NCI-H2107 (cell line): ENCODE data around the gene FARS2.

Source experiments
- DNase-seq: peaks from one replicate; lab custom pipeline; 2025; lab: John Stamatoyannopoulos, UW

Gene FARS2

DNA sequence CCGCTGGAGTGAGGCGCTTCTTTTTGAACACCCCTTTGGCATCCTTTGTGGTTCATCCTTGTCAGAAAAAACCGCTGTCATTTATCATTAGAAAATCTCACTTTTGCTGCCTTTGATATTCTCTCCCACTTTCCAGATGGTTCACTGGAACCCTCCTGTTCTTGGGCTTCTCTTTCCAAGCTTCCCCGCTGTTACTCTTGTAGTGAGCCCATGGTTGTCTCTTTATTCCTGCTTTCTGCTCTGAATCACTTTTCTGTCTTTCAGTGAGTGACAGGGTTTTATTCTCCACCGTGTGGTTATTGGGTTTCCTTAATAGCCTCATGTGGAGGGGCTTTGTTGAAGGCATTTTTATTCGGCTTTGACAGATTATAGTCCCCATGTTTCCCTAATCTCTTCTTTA, 117.0 kb downstream of the FARS2 start:
- DNase-seq = no peak

DNA sequence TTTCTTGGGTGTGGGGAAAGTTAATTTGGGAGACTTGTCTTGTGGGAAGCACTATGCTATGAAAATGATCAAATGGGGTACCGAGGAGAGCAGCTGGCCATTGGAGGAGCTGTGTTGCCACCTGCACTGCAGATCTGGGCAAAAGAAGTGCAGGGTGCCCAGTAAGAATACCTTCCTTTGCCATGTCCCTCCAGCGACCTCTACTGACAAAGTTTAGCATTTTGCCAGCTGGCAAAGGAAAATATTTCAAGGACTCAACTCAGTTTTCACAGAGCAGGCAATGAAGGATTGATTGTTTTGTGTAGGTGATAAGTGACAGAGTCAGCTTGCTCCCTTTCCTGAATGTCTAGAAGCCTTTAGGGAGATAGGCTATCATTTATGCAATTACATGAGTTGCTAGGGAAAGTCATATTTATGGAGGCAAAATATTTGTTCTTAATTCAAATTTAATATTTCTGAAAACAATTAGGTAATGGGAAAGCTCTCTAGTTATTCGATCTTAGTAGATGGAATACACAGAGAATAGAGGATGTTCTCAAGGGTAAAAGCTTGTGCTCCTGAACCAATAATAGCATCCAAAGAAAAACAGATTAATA, 118.4 kb downstream of the FARS2 start:
- DNase-seq = no peak

DNA sequence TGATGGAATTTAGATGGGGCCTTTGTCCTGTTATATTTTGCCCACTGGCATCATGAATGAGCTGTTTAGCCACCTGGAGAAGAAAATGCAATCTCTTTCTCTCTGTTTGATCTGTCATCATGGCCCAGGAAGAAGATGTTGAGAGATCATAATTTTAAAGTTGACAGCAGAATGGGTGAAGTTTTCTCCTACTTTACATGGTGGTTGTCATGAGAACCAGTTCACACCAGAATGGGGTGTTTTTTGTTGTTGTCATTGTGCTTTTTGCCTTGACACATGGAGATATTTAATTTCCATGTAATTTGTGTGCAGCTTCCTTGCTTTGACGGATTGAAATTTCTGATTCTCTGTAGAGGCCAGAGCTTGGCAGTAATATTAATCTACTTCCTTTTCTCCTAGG, 122.5 kb downstream of the FARS2 start:
- DNase-seq = no peak

DNA sequence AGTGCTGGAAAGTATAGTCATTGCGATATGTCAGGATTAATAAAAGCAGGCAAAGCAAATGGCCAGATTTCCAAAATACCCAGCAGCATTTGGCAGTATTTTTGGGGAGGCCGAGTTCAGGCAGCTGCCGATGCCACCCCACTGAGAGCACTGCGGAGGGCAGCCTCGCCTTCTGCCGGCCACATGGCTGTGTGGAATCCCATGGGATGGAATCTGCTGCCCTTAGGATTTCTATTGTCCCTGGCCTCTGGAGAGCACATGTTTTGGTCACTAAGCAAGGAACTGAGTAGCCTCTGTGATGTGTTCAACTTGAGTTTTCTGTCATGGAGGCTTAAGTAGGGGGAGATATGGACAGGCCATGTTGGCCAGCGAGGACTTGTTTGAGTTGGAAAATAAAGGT, 123.0 kb downstream of the FARS2 start:
- DNase-seq = no peak

DNA sequence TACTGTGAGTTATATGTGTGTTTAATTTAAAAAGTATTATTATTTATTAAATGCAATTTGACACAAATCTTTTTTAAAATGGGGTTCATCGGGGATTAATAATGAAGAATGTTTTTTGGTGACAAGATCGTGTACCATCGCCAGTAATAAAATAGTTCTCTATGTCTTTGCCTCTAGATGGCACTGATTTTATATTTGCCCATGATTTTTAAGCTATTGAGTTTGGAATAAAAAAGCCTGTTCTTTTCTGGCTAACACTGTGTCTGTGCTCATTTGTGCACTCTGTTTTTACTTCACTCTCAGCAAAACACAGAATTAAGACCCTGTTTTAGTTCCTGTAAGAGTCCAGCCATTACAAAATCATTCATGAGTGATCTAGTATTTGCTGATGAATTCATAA, 127.0 kb downstream of the FARS2 start:
- no peak for DNase-seq

DNA sequence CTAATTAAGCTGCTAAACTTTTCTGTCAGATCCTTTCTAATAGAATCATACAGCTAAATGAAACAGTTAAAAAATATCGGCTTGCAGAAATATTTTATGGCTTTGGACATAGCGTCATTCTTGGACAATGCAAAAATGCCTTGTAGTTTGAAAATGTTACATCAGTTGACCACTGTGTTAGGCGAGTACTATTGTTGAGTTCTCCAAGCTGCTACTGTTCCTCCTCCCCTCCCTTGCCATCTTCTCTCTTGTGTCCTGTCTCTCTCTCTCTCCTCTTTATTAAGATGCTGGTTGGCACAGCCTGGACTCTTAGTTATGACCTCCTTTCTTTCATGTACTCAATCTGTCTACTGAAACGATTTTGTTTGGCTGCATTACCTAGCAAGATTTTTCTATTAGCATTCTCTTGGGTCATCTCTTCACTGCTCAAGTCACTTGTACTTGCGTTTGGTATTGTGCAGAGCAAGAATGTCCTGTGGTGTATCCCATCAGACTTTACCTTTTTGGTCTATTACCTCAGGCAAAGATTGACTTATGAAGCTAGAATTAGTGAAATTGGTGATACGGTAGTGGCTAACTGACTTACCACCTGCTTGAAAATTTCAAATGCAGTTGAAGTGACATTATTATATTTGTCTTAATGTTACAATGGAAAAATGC, 127.9 kb downstream of the FARS2 start:
- DNase-seq = no peak

DNA sequence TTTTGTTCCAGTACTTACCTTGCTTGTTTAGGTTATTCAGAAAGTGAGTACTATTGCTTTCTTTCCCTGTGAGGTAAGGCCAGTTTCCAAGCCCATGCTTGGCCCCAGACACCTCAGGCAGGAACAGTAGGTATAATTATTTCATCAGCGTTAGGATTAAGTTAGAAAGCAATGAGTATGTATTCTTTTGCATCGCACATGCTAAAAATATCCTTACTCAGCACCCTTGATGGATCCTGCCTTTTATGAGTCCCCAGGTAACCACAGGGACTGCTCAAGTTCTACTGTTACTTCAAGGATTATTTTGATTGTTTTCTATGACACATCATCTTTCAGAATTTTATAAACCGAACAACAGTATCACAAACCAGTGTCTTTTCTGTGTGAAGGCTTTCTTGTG, 128.9 kb downstream of the FARS2 start:
- DNase-seq = no peak

DNA sequence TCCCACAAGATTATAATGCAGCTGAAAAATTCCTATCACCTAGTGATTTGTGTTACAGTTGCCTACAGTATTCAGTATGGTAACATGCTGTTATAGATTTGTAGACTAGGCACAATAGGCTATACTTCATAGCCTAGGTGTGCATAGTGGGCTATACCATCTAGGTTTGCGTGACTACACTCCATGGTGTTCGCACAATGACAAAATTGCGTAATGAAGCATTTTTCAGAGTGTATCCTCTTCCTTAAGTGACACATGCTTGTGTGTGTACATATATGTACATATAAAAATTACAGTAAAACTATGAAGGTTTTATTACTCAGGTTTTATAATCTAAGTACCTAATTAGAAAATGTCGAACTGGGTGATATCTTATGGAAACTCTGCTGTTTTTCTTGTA, 133.0 kb downstream of the FARS2 start:
- DNase-seq = no peak

DNA sequence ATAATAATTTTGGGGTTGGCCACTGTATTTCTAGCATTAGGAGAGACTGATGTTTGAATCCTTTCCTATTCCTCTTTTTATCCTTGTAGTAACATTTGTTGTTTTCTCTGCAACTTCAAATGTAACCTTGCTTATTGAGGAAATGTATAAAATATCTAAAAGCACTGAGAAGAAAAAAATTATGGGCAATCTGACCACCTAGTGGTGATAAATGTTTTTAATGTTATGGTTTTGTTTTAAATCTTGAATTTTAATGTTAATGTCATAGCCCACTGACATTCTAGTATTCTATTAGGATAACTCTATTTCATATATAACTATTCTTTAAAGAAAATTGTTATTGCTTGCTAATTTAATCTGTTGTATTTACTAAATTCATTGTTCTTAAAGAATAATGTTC, 134.4 kb downstream of the FARS2 start:
- no peak for DNase-seq

DNA sequence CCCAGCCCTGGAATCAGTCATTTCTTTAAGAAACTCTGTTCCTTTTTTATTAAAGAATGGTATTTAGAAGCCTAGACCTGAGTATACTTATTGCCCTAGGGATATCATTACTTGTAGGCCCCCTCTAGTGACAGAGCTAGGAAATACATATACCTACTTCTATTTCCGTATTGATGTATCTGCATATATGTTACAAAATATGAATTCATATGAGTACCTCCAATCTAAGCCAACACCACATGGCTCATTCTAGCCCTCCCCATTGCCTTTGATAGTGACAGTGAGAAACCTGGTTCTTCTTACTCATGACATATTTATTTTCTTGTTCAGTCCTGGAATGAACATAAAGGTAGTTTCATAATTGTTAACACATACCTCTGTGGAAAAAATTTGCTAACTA, 137.2 kb downstream of the FARS2 start:
- no peak for DNase-seq

DNA sequence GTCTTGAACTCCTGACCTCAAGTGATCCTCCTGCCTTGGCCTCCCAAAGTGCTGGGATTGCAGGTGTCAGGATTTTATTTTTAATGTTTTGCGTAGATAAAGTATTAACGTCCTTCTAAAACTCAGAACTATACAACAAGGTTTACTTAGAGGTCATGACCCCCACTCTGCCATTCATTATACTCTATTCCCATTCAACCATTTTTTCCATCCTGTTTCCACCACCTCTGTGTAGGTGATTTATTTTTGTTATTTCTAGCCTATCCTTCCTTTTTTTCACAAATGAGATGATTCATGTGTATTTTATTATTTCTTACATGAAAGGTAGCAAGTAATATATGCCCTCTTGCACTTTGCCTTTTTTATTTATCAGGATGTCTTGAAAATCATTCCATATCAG, 138.1 kb downstream of the FARS2 start:
- DNase-seq = no peak

DNA sequence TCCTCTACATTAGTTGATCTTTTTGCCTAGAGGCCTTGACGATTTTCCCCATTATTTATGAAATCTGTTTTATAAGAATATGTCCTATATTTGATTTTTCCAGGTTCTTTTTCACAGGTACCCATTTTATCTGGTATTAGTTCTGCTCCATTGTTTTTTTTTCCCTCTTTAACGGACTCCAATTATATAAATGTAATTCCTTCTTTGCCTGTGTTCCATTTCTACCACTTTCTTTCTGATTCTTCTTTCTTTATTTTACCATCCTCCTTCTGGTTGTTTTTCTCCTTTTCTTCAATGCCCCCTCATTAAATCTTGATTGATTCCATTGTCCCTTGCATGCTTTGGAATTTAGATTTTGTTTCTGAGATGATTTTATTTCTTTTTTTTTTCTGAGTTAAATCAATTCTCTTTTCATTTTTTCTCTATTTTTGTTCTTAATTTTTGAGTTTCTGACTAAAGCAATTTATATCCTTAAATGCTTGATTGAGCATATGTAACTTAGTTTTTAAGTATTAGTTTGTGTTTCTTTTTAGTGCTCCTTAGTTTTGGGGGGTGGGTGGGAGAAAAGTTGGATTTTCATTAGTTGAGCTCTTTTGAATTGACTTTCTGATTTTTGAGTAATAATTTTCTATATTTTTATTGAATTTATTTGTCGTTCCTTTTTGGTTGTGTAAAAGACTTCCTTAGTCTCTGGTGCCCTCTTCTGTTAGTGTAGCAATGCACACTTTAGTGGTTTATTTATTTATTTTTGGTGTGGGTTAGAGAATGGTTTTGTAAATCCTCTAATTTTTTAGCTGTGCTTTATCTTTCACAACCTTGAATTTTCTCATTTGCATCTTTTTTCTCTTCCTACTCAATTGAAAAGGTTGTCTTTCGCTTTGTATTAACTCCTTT, 140.8 kb downstream of the FARS2 start:
- no peak for DNase-seq

DNA sequence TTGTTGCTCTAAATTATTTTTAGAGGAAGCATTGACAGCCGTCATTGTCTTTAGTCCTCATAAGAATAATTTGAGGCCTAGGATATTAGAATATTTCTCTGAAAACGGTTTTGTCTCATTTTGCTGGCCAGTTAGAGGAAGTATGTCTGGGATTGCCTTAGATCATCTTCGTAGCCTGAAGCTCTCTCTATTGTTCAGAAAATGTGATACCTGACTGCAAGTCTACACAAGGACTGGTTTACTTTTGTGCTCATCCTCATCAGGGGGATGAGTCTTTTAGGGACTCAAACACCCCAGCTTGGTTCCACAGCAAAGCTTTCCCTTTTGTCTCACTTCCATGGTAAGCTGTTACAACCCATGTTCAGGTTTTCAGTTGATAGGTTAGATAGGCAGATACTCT, 141.8 kb downstream of the FARS2 start:
- no peak for DNase-seq

DNA sequence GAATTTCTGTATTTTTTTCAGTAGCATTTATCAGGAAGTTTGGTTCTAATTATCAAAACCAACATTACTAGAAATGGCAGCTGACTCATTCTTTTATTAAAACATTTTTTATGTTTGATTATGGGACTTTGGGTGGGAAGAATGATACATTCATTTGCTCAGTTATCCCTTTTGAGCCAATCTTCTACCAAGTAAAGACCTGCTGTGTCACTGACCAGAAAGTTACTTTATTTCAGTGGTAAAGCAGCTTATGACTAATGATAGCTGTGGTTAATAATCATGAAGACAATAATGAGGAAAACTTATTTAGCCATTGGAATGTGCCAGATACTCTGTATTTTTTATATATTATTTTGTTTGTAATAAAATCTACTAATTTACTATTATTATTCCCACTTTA, 142.3 kb downstream of the FARS2 start:
- DNase-seq = no peak

DNA sequence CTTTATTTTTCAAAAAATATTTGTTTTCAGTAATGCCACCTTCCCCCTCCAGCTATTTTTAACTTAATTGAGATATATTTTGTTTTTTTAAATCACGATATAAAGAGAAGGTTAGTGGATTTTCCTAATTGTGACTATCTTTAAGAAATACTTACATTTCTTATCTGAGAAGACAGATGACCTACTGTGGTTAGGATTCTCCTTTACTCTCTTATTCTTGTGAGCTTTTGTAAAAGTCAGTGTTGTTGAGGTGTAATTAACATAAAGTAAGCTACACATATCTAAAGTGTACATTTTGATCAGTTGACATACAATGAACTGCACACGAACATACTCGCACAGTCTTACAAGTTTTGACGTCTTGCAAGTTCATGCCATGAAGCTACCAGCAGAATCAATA, 144.7 kb downstream of the FARS2 start:
- no peak for DNase-seq

DNA sequence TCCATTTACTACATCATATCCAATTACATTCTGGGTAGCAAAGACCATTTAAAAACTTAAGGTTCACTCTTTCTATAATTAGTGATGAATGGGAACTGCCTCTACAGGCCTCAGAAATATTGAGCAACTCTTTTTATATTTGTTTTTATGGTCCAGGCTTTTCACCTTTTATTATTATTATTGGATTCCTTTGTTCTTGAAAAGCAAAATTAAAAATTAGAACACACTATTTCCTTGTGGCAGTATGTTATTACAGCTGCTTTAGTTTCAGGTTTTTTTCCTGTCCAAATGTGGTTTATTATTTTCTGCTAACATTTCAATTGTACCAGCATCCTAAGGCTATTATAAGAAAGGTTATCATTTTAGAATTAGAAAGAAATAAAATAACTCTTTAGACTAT, 150.1 kb downstream of the FARS2 start:
- DNase-seq = no peak

DNA sequence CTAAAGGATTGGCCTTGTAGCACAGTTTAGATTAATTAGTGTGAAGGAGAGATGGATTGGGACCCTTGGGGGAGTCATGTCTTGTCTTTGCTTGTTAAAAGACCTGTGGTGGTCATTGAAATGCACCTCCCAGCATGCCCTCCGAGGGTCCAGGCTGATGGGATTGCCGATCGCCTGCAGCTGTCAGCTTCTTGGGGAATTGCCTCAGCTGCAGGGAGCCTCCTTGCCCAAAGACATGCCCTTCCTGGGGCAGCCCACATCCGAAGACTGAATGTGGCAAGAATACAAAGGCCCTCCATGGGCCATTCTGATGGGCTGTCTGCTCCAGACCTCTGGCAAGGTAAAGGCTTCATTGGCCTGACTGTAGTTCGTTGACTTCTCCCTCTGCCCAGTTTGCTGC, 150.7 kb downstream of the FARS2 start:
- DNase-seq = no peak

DNA sequence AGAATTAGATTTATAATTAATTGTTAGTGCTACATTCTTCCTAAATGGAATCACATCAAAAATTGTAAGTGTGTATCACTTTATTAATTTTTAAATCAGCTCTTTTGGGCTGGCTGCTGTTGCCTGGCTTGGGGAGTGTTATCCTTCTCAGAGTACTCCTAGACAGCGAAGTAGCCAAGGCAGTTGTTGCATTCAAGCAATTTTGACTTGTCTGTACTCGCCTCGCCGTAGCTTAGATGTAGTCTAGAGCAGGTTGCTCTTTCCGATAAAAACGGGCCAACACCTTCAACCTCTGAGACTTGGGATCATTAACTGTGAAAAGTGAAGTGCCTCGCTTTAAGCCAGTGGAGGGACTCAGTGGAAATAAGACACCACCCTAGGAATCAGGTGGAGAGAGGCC, 151.3 kb downstream of the FARS2 start:
- no peak for DNase-seq

DNA sequence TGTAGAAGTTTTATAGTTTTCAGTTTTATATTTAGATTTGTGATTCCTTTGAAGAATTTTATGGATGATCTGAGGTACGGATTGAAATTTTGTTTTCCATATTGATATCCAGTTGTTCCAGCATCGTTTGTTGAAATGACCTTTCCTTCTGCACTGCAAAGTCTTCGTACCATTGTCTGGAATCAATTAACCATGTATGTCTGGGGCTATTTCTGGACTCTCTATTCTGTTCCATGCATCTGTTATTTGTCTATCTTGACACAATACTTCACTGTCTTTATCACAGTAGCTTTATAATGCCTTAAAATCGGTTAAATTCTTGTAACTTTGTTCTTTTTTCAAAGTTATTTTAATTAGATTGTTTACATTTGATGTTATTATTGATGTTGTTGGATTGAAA, 154.9 kb downstream of the FARS2 start:
- no peak for DNase-seq

DNA sequence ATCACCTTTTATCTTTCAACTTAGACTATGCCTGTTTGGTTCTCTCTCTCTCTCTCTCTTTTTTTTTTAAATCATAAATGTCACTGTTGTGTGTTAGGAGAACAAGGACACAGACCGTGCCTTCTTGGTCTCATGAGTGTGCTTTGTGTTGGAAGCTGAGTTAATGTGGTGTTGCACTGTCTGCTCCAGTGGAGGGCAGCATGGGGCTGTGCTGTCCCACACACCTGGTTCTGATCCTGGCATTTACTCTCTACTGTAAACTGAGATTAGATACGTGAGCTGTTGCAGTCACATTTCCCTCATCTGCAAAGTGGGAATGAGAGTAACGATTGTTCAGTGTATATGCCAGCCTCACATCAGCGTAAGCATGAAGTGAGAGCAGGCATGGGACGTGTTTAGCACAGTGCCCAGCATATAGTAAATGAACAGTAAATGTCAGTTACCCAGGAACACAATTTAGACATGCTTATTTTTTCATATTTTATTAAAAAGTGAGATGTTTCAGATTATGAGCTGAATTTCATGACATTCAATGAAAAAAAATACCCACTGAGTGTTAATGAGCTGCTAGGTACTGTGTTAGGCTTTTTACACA, 161.1 kb downstream of the FARS2 start:
- no peak for DNase-seq

DNA sequence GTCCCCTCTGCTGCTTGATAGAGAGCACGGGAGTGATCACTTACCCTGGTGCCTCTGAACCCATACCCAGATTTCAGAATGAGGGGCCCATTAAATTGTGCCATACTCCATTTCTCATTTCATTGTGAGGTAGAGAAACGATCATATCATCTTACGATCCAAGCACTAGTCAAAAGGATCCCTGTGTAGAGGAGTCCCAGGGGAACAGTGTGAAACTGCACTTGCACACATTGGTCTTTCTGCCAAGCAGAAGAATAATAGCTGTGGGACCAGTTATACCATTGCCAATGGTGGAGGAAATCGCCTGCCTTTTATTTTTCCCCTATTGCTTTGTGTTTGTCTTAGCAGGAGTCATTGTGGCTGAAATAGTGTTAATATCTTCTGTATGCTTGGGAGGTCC, 161.9 kb downstream of the FARS2 start:
- no peak for DNase-seq

DNA sequence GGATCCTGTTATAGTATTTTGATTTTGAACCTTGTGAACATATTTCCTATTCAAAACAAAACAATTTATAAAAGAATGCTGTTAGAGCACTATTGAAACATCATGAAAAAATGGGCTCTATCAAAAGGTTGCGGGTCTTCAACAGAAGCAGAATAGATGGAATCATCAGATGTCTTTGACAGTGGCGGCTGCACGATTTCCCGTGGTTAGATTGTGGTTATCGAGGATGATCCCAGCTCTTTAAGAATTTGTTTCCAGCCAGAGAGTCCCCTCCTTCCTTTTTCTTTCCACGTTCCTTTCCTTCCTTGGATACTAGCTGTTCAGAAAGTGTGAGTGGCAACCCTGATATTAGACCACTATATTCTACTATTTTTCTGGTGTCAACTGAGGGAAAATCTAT, 163.4 kb downstream of the FARS2 start:
- no peak for DNase-seq

DNA sequence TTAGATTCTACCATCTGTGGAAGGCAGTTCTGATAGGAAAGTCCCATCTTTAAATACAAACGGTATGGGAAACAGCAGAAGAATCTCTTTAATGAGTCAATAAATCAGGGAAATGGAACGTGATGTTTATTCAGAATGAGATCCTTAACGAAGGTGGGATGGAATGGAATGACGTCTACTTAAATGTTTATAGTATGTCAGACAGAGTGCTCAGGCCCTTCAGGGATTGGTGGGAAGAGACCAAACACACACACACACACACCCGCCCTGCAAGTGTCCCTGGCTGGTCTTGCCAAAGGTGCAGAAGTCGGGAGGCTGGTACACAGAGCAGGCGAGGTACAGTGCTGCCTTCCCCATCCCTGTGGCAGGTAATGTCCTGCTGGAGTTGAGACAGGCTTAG, 164.0 kb downstream of the FARS2 start:
- no peak for DNase-seq
